ENCODE measurements around the gene UBN1. TPM values are rescaled to one million over a fixed set of nuclear protein-coding genes. Genes with fewer than 3 reads are reported as not detected.

UBN1 gene
- total RNA-seq, 6 experiments from 2014 or later, result 21.3 to 24.8 (median 22.0) TPM

- H3K36me3 Mint-ChIP-seq (ENCODE audit: low read depth), result peaks cover 27% of the 10 kb centered on the region
- no peak for DNase-seq
- H3K27ac Mint-ChIP-seq, result no peak overlapping the region
- peaks cover 4% of the 10 kb centered on the region; the same call in 1 of the 2 replicates for H3K4me1 Mint-ChIP-seq (ENCODE audit: low read depth)
- no peak overlapping the region for H3K4me3 Mint-ChIP-seq
- no peaks in the 10 kb centered on the region; the same call in 1 of the 2 replicates for H3K27me3 Mint-ChIP-seq (ENCODE audit: insufficient read depth)
- TF ChIP-seq, protein P1, sequence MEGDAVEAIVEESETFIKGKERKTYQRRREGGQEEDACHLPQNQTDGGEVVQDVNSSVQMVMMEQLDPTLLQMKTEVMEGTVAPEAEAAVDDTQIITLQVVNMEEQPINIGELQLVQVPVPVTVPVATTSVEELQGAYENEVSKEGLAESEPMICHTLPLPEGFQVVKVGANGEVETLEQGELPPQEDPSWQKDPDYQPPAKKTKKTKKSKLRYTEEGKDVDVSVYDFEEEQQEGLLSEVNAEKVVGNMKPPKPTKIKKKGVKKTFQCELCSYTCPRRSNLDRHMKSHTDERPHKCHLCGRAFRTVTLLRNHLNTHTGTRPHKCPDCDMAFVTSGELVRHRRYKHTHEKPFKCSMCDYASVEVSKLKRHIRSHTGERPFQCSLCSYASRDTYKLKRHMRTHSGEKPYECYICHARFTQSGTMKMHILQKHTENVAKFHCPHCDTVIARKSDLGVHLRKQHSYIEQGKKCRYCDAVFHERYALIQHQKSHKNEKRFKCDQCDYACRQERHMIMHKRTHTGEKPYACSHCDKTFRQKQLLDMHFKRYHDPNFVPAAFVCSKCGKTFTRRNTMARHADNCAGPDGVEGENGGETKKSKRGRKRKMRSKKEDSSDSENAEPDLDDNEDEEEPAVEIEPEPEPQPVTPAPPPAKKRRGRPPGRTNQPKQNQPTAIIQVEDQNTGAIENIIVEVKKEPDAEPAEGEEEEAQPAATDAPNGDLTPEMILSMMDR (IDR thresholded peaks at IDR 0.05), result no peak
- H3K9me3 Mint-ChIP-seq, result no peaks in the 10 kb centered on the region
These were observed 13.6 kb downstream of the UBN1 start for GRCh38 chr16:4860727-4861342.

GRCh38 chr16:4862639-4863038 lies 15.4 kb downstream of the UBN1 start:
- no peaks in the 10 kb centered on the region; the same call in 1 of the 2 replicates for H3K27me3 Mint-ChIP-seq (ENCODE audit: insufficient read depth)
- peaks cover 4% of the 10 kb centered on the region; the same call in 1 of the 2 replicates for H3K4me1 Mint-ChIP-seq (ENCODE audit: low read depth)
- no peaks in the 10 kb centered on the region for H3K9me3 Mint-ChIP-seq
- peaks cover 27% of the 10 kb centered on the region for H3K36me3 Mint-ChIP-seq (ENCODE audit: low read depth)
- TF ChIP-seq, protein P1 (IDR thresholded peaks at IDR 0.05), result no peak
- no peak overlapping the region for H3K27ac Mint-ChIP-seq
- H3K4me3 Mint-ChIP-seq, result no peak overlapping the region
- DNase-seq, result no peak

- no peak for DNase-seq
- Mint-ChIP-seq H3K27ac (no peak overlapping the region), H3K9me3 (no peaks in the 10 kb centered on the region), H3K27me3 (ENCODE audit: insufficient read depth) (no peaks in the 10 kb centered on the region), H3K4me1 (ENCODE audit: low read depth) (peaks cover under 1% of the 10 kb centered on the region; the same call in 1 of the 2 replicates), H3K36me3 (ENCODE audit: low read depth) (peaks cover 15% of the 10 kb centered on the region), H3K4me3 (no peak overlapping the region)
- TF ChIP-seq, protein P1 (IDR thresholded peaks at IDR 0.05), result no peak
These were observed 17.4 kb downstream of the UBN1 start for GRCh38 chr16:4864728-4865127.

GRCh38 chr16:4865231-4865860 lies 18.1 kb downstream of the UBN1 start:
- Mint-ChIP-seq H3K27me3 (ENCODE audit: insufficient read depth) (no peaks in the 10 kb centered on the region), H3K4me1 (ENCODE audit: low read depth) (no peaks in the 10 kb centered on the region), H3K27ac (no peak overlapping the region), H3K36me3 (ENCODE audit: low read depth) (peaks cover 12% of the 10 kb centered on the region), H3K4me3 (no peak overlapping the region), H3K9me3 (no peaks in the 10 kb centered on the region)
- no peak for DNase-seq
- TF ChIP-seq, protein P1 (IDR thresholded peaks at IDR 0.05), result no peak

GRCh38 chr16:4866586-4866985 lies 19.3 kb downstream of the UBN1 start:
- Mint-ChIP-seq H3K4me1 (ENCODE audit: low read depth) (no peaks in the 10 kb centered on the region), H3K27me3 (ENCODE audit: insufficient read depth) (no peaks in the 10 kb centered on the region; the same call in 1 of the 2 replicates), H3K4me3 (no peak overlapping the region), H3K36me3 (ENCODE audit: low read depth) (peaks cover 5% of the 10 kb centered on the region), H3K27ac (no peak overlapping the region), H3K9me3 (no peaks in the 10 kb centered on the region)
- TF ChIP-seq, protein P1 (IDR thresholded peaks at IDR 0.05), result no peak
- no peak for DNase-seq

Measured in HFFc6 (cell line).